HCT116 (cell line): ENCODE data around the gene ANKLE1. TPM values are rescaled to one million over a fixed set of nuclear protein-coding genes. Genes with fewer than 3 reads are reported as not detected.
A peak's percentile ranks its signal among the peaks of the same experiment; 100 is the strongest.

ENCODE experiments used
- ATAC-seq: fragments of 200-7000 bp; cut with Tn5 transposase; 2 replicates; pipeline ENCODE4 v1.9.1; 2020; ENCODE audit warnings: mild to moderate bottlenecking, moderate library complexity
- BruUV-seq: library from RNA; stranded (reverse); fragments of 400-500 nt; replicated peaks from 2 replicates; lab custom pipeline; 2021; lab: Mats Ljungman, UMichigan
- CTCF ChIA-PET: fragments of 300-600 bp; sonication (Branson Sonifier 250); formaldehyde crosslinking; loops from one replicate; lab custom pipeline; 2021; ENCODE audit warnings: antibody characterized with exemption; lab: Charles Lee
- POLR2A ChIA-PET: fragments of 300-600, 350-600 bp; sonication (Branson Sonifier 250); formaldehyde crosslinking; loops from one replicate; lab custom pipeline; 2021; ENCODE audit warnings: antibody characterized with exemption; lab: Charles Lee
- RAD21 ChIA-PET, 2 experiments: fragments of 300-600 bp; sonication (Branson Sonifier 250); formaldehyde crosslinking; loops; one replicate each; lab custom pipeline; 2023; ENCODE audit warnings: low total read pairs in 2 of 2; ENCODE audit not compliant: uncharacterized antibody in 2 of 2, unreplicated experiment in 2 of 2, low non-redundant PET in 1 of 2; lab: Charles Lee
- DNase-seq: peaks from one replicate; pipeline ENCODE4 v3.0.0-alpha.2; 2010; ENCODE audit warnings: low read depth, low spot score
- H2AFZ ChIP-seq: fragments of 200-600 bp; shearing (Covaris generic), sonication (generic); 2 replicates; pipeline ENCODE4 v1.6.1; 2017; ENCODE audit warnings: low read depth, mixed run types, mixed read lengths, antibody characterized with exemption, low read length; ENCODE audit not compliant: poor library complexity, severe bottlenecking
- H3K27ac ChIP-seq: 2 replicates; pipeline ENCODE4 v1.5.1; 2012; ENCODE audit warnings: low read depth, low read length
- H3K27me3 ChIP-seq: fragments of 200-600 bp; sonication (generic); 2 replicates; pipeline ENCODE4 v1.6.1; 2016; ENCODE audit warnings: mixed run types, low read length, mixed read lengths; ENCODE audit not compliant: insufficient read depth
- H3K36me3 ChIP-seq, 2 experiments: fragments of 200-500 bp in 1 of 2; fragments of 200-600 bp in 1 of 2; sonication (Bioruptor generic) in 1 of 2; sonication (generic) in 1 of 2; 2 replicates each; pipeline versions ENCODE4 v1.5.1 to v1.6.1; 2014 to 2016; ENCODE audit warnings: low read length in 2 of 2, inconsistent platforms in 1 of 2, mixed read lengths in 1 of 2, mixed run types in 1 of 2; ENCODE audit not compliant: insufficient read depth in 2 of 2, control insufficient read depth in 1 of 2
- H3K4me1 ChIP-seq, 2 experiments: fragments of 200-600 bp in 1 of 2; sonication (generic) in 1 of 2; 2 replicates each; pipeline versions ENCODE4 v1.5.1 to v1.6.1; 2012 to 2017; ENCODE audit warnings: low read length in 2 of 2, inconsistent platforms in 1 of 2, mild to moderate bottlenecking in 1 of 2, mixed read lengths in 1 of 2, mixed run types in 1 of 2, moderate library complexity in 1 of 2; ENCODE audit not compliant: insufficient read depth in 2 of 2, control insufficient read depth in 1 of 2
- H3K4me2 ChIP-seq: fragments of 200-600 bp; sonication (generic); 2 replicates; pipeline ENCODE4 v1.6.1; 2017; ENCODE audit warnings: mixed run types, low read length, mixed read lengths
- H3K4me3 ChIP-seq, 2 experiments: fragments of 200-600 bp in 1 of 2; sonication (generic) in 1 of 2; replicated peaks in 1 of 2; 2 replicates each; pipeline ENCODE4 v1.5.1; 2011 to 2016; ENCODE audit warnings: low read length in 2 of 2, control low read depth in 1 of 2, low read depth in 1 of 2, mild to moderate bottlenecking in 1 of 2, mixed read lengths in 1 of 2, mixed run types in 1 of 2
- H3K79me2 ChIP-seq: fragments of 200-600 bp; sonication (generic); 2 replicates; pipeline ENCODE4 v1.6.1; 2017; ENCODE audit warnings: mild to moderate bottlenecking, mixed run types, low read length, moderate library complexity, mixed read lengths; ENCODE audit not compliant: insufficient read depth
- H3K9ac ChIP-seq: fragments of 200-600 bp; sonication (generic); 2 replicates; pipeline ENCODE4 v1.6.1; 2016; ENCODE audit warnings: low read length, mixed read lengths
- H3K9me2 ChIP-seq: fragments of 200-600 bp; sonication (generic), shearing (Covaris generic); 2 replicates; pipeline ENCODE4 v1.6.1; 2017; ENCODE audit warnings: mixed run types, mild to moderate bottlenecking, moderate library complexity; ENCODE audit not compliant: insufficient read depth
- H3K9me3 ChIP-seq, 2 experiments: fragments of 200-500 bp in 1 of 2; fragments of 200-600 bp in 1 of 2; sonication (Bioruptor generic) in 1 of 2; sonication (generic) in 1 of 2; 2 replicates each; pipeline ENCODE4 v1.6.1; 2014 to 2017; ENCODE audit warnings: low read length in 2 of 2, mixed read lengths in 2 of 2, inconsistent platforms in 1 of 2, low read depth in 1 of 2, mild to moderate bottlenecking in 1 of 2, mixed run types in 1 of 2, moderate library complexity in 1 of 2; ENCODE audit not compliant: control insufficient read depth in 1 of 2, insufficient read depth in 1 of 2
- H4K20me1 ChIP-seq: fragments of 200-600 bp; sonication (generic), shearing (Covaris generic); 2 replicates; pipeline ENCODE4 v1.6.1; 2017; ENCODE audit warnings: mixed run types, mild to moderate bottlenecking, moderate library complexity; ENCODE audit not compliant: insufficient read depth
- CEBPB ChIP-seq: IDR thresholded peaks from 2 replicates; pipeline ENCODE4 v1.6.1; 2012; ENCODE audit warnings: low read depth
- EGR1 ChIP-seq: IDR thresholded peaks from 2 replicates; pipeline ENCODE4 v1.6.1; 2012; ENCODE audit warnings: low read depth
- FOSL1 ChIP-seq: IDR thresholded peaks from 2 replicates; pipeline ENCODE4 v1.6.1; 2012; ENCODE audit warnings: low read depth
- POLR2A ChIP-seq: IDR thresholded peaks from 2 replicates; pipeline ENCODE4 v1.7.0; 2011; ENCODE audit warnings: borderline replicate concordance; ENCODE audit not compliant: insufficient read depth, insufficient read length; ENCODE audit errors: extremely low read depth
- POLR2AphosphoS5 ChIP-seq: IDR thresholded peaks from 2 replicates; pipeline ENCODE4 v1.6.1; 2011; ENCODE audit warnings: mild to moderate bottlenecking, low read depth, low read length, moderate library complexity
- RAD21 ChIP-seq: IDR thresholded peaks from 2 replicates; pipeline ENCODE4 v1.6.1; 2012; ENCODE audit warnings: low read depth, mild to moderate bottlenecking
- SIN3A ChIP-seq: IDR thresholded peaks from 2 replicates; pipeline ENCODE4 v1.6.1; 2012; ENCODE audit warnings: low read depth
- ZFX ChIP-seq: fragments of 450-650 bp; IDR thresholded peaks from 2 replicates; pipeline ENCODE4 v1.6.1; 2017
- ZNF274 ChIP-seq: fragments of 200-500 bp; sonication (Bioruptor generic); IDR thresholded peaks from 2 replicates; pipeline ENCODE4 v1.6.1; 2014; ENCODE audit warnings: mild to moderate bottlenecking, low read depth, low read length, inconsistent platforms
- intact Hi-C: fragments of 100-400 bp; cut with micrococcal nuclease; formaldehyde crosslinking; loops from 2 replicates; pipeline ENCODE4 v1.10.0; 2022
- total RNA-seq: library from RNA; stranded (reverse); gene quantifications from one replicate; pipeline ENCODE4 v1.2.1, GENCODE V29; 2021; ENCODE audit not compliant: unreplicated experiment
- TF ChIP-seq, protein P1 (sequence below): IDR thresholded peaks from 2 replicates; pipeline ENCODE4 v1.6.1; 2012; ENCODE audit warnings: low read depth
- TF ChIP-seq, protein P2 (sequence below): IDR thresholded peaks from 2 replicates; pipeline ENCODE4 v1.6.1; 2011; ENCODE audit warnings: mild to moderate bottlenecking, low read length, moderate library complexity; ENCODE audit not compliant: insufficient replicate concordance; ENCODE audit errors: extremely low read depth
- TF ChIP-seq, protein P3 (sequence below): IDR thresholded peaks from 2 replicates; pipeline ENCODE4 v1.6.1; 2012

Gene ANKLE1
- total RNA-seq, 1 experiment from 2014 or later = 14.8 TPM

DNA sequence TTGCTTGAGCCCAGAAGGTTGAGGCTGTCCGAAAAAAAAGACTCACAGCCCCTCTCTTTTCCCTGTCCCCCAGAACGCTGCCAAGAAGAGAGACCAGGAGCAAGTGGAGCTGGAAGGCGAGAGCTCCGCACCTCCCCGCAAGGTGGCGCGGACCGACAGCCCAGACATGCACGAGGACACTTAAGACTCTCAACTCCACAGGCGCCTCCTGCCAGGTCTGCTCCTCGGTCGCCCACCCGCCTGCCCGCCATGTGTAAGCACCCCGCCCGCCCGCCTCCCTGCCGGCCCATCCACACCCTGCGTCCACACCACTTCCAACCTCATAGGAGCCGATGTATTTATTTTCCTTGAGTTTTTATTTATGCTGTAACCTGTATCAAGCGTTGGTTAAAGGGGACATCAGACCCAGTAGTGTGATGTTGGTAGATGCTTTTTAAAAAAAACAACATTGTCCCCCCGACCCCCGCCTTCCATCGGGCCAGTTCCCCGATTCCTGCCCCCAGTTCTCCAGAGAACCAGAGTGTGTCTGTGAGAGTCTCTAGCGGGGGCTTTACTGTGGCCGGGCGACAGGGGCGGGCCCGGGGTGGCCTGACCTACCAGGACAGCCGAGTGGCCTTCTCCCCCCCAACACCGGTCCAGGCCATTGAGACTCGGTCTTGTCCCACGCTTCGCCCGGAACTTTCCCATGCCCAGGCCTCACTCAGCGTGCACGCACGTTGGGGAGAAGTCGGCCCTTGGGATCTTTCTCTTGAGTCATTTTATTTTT is 38.0 kb downstream of the ANKLE1 start:
- H3K4me3 ChIP-seq = no peak overlapping the region
- BruUV-seq = TSS peak; percentile 44
- ChIA-PET RAD21 (no interaction called here), CTCF (no interaction called here), POLR2A (no interaction called here)
- no peaks in the 10 kb centered on the region for H3K27me3 ChIP-seq
- H3K9me2 ChIP-seq = no peaks in the 10 kb centered on the region
- H3K9me3 ChIP-seq = no peaks in the 10 kb centered on the region
- DNase-seq (no peak), ATAC-seq (no peak)
- H3K36me3 ChIP-seq = peaks cover 18 to 21% of the 10 kb centered on the region in 2 experiments; a peak in 3 of 4 replicates
- H3K4me2 ChIP-seq = no peak overlapping the region
- H3K4me1 ChIP-seq = peaks cover 13 to 21% of the 10 kb centered on the region in 2 experiments
- H3K27ac ChIP-seq = no peak overlapping the region
- H2AFZ ChIP-seq = no peak overlapping the region
- intact Hi-C loops = no loop called here
- TF ChIP-seq, protein P1, sequence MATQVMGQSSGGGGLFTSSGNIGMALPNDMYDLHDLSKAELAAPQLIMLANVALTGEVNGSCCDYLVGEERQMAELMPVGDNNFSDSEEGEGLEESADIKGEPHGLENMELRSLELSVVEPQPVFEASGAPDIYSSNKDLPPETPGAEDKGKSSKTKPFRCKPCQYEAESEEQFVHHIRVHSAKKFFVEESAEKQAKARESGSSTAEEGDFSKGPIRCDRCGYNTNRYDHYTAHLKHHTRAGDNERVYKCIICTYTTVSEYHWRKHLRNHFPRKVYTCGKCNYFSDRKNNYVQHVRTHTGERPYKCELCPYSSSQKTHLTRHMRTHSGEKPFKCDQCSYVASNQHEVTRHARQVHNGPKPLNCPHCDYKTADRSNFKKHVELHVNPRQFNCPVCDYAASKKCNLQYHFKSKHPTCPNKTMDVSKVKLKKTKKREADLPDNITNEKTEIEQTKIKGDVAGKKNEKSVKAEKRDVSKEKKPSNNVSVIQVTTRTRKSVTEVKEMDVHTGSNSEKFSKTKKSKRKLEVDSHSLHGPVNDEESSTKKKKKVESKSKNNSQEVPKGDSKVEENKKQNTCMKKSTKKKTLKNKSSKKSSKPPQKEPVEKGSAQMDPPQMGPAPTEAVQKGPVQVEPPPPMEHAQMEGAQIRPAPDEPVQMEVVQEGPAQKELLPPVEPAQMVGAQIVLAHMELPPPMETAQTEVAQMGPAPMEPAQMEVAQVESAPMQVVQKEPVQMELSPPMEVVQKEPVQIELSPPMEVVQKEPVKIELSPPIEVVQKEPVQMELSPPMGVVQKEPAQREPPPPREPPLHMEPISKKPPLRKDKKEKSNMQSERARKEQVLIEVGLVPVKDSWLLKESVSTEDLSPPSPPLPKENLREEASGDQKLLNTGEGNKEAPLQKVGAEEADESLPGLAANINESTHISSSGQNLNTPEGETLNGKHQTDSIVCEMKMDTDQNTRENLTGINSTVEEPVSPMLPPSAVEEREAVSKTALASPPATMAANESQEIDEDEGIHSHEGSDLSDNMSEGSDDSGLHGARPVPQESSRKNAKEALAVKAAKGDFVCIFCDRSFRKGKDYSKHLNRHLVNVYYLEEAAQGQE = no peak
- TF ChIP-seq POLR2AphosphoS5 (no peak), EGR1 (no peak), CEBPB (no peak), RAD21 (no peak), SIN3A (no peak), ZFX (no peak), ZNF274 (no peak), FOSL1 (no peak), POLR2A (no peak)
- TF ChIP-seq, protein P2, sequence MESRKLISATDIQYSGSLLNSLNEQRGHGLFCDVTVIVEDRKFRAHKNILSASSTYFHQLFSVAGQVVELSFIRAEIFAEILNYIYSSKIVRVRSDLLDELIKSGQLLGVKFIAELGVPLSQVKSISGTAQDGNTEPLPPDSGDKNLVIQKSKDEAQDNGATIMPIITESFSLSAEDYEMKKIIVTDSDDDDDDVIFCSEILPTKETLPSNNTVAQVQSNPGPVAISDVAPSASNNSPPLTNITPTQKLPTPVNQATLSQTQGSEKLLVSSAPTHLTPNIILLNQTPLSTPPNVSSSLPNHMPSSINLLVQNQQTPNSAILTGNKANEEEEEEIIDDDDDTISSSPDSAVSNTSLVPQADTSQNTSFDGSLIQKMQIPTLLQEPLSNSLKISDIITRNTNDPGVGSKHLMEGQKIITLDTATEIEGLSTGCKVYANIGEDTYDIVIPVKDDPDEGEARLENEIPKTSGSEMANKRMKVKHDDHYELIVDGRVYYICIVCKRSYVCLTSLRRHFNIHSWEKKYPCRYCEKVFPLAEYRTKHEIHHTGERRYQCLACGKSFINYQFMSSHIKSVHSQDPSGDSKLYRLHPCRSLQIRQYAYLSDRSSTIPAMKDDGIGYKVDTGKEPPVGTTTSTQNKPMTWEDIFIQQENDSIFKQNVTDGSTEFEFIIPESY = no peak
- TF ChIP-seq, protein P3, sequence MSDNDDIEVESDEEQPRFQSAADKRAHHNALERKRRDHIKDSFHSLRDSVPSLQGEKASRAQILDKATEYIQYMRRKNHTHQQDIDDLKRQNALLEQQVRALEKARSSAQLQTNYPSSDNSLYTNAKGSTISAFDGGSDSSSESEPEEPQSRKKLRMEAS = no peak
- H3K9ac ChIP-seq = no peak overlapping the region
- H4K20me1 ChIP-seq = no peaks in the 10 kb centered on the region
- H3K79me2 ChIP-seq = no peaks in the 10 kb centered on the region; the same call in 1 of the 2 replicates
